ENCODE data around the gene MED10.
"Not testable (repeated sequence)": the region's sequence is repeated elsewhere in the genome, so short reads cannot be mapped to it uniquely, and the experiment has no call there.

Gene MED10

DNA sequence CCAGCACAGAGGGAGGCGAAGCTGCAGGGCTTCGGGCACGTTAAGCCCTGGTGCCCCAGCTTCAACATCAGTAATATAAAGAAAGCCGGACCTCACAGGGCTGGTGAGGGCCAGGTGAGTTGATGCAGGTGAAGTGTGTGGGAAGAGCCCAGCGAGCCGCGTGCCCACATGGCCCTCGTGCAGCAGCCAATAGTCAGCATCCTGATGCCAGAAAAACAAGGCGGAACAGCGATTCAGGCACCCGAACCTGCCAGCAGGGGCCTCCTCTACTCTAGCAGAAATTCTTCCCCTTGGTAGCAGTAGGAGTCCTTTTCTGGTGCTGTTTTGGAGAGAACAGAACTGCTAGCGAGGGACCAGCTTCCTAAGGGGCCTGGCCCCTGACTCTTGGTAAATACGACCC, 7.8 kb downstream of the MED10 start:
- DNase-seq (ENCODE audit: insufficient read length): no peak
- TF ChIP-seq POLR2AphosphoS5 (IDR thresholded peaks at IDR 0.05; ENCODE audit: low read depth, low read length) (no peak), TAF1 (IDR thresholded peaks at IDR 0.05; ENCODE audit: borderline replicate concordance, low read depth, low read length) (no peak), POLR2A (IDR thresholded peaks at IDR 0.05; ENCODE audit: low read depth, low read length) (no peak)
- no peak for FAIRE-seq

DNA sequence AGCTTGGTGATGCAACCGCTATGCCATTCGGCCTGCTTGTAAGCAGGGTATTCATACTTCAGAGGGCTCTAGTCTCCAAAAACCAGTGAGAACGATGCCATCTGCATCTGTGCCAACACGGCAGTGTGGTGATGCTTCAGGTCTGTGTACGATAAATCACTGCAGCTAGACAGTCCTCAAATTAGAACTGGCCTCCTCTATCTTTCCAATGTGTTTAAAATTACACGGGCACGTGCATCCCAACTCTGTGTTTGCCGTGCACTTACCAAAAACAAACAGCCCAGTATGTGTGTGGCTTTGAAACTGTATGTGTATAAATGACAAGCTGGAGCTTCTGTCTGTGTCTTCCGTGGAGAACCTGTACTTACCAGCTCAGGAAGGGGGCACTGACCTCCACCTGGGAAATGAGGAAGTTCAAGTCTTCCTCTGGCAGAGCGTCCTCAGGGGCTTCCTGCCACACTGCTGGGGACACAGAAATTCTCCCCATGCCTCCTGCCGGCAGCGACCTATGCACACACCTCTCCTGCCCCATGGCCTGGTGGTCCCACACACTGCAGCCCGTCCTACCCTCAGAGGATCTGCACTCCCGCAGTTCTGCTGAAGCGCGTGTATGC, 12.3 kb downstream of the MED10 start:
- DNase-seq (ENCODE audit: insufficient read length) (no peak), FAIRE-seq (no peak)
- no peak for TF ChIP-seq POLR2A (IDR thresholded peaks at IDR 0.05; ENCODE audit: low read depth, low read length)
- no peak for TF ChIP-seq TAF1 (IDR thresholded peaks at IDR 0.05; ENCODE audit: borderline replicate concordance, low read depth, low read length)
- TF ChIP-seq POLR2AphosphoS5 (IDR thresholded peaks at IDR 0.05; ENCODE audit: low read depth, low read length): no peak

DNA sequence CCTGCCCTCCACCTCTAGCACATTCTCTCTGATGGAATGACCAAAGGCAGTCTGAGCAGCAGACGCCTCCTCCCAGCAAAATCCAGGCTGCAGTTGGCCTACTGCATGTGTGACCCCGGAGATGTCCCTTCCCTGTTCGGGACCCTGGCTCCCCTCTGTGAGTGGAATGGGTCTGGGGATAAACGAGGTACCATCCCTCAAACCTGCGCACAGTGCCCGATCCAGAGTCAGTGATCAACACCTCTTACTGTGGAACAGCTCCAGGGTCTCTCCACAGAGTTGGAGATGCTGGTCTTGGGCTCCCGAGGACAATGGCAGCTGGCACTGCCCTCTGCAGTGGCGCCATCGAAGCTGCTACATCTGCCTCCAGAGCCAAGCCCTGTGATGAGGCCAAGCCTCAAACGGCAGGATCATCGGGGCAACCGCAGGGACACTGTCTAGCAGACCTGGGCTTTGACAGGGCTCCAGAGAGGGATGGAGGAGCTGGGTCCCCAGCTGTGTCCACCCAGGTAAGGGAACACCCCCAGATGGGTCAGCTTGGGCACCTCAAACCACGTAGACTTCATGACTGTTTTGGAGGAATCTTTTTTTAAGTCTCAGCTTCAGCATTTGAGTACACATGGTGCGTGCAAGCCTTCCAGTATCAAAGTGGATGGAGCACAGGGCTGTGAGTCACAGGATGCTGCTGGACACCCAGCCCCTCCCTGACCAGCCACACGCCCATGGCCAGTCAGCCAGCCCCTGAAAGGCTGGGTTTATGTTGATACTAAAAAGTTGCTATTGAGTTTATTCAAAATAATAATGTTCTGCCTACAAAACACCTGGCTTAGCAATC, 13.0 kb downstream of the MED10 start:
- no peak for FAIRE-seq
- no peak for DNase-seq (ENCODE audit: insufficient read length)
- TF ChIP-seq TAF1 (IDR thresholded peaks at IDR 0.05; ENCODE audit: borderline replicate concordance, low read depth, low read length) (no peak), POLR2AphosphoS5 (IDR thresholded peaks at IDR 0.05; ENCODE audit: low read depth, low read length) (no peak), POLR2A (IDR thresholded peaks at IDR 0.05; ENCODE audit: low read depth, low read length) (no peak)

DNA sequence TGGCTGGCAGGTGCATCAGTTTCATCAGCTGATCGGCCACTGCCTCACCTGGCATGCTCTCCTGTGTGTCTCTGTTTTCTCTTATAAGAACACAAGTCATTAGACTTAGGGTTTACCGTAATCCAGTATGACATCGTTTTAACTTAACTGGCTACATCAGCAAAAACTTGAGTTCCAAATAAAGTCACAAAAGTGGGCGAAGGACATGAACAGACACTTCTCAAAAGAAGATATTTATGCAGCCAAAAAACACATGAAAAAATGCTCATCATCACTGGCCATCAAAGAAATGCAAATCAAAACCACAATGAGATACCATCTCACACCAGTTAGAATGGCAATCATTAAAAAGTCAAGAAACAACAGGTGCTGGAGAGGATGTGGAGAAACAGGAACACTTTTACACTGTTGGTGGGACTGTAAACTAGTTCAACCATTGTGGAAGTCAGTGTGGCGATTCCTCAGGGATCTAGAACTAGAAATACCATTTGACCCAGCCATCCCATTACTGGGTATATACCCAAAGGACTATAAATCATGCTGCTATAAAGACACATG, 14.8 kb downstream of the MED10 start:
- not testable (repeated sequence) for FAIRE-seq; DNase-seq (ENCODE audit: insufficient read length)

DNA sequence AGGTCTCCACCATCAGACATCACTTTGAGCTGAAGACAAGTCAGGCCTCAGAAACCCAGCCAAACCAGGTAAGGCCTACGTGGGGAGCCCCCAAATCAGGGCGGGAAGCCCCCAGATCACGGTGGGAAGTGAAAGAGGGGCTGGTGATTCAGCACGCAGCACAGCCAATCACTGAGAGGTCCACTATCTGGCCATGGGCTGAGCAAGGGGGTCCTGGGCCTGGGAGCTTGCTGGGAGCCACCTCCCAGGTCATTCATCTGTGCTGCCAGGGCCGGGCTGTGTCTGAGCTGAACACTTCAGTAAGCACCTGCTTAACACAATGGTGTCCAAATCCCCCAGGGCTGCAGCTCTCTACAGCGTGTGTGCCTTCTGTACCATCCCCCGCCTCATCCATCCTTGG, 15.5 kb downstream of the MED10 start:
- TF ChIP-seq POLR2A (IDR thresholded peaks at IDR 0.05; ENCODE audit: low read depth, low read length) (no peak), TAF1 (IDR thresholded peaks at IDR 0.05; ENCODE audit: borderline replicate concordance, low read depth, low read length) (no peak), POLR2AphosphoS5 (IDR thresholded peaks at IDR 0.05; ENCODE audit: low read depth, low read length) (no peak)
- DNase-seq (ENCODE audit: insufficient read length) (no peak), FAIRE-seq (no peak)

DNA sequence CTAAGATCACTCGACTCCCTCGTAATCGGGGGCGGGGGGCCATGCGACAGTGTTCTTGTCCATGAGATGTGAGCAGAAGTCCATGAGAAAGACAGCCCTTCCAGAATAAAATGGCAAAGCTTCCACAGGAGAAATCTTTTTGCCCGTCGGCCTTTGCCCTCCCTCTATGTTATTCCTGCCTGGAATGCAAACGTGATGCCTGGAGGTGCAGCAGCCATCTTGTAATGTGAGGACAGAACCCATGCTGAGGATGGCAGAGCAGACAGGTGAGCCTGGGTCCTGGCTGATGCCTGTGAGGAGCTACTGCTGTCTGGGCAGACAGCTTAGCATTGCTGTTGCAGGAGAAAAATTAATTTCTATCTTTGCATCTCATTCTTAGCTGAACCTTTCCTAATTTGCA, 17.2 kb downstream of the MED10 start:
- TF ChIP-seq POLR2A (IDR thresholded peaks at IDR 0.05; ENCODE audit: low read depth, low read length): no peak
- no peak for TF ChIP-seq POLR2AphosphoS5 (IDR thresholded peaks at IDR 0.05; ENCODE audit: low read depth, low read length)
- no peak for TF ChIP-seq TAF1 (IDR thresholded peaks at IDR 0.05; ENCODE audit: borderline replicate concordance, low read depth, low read length)
- FAIRE-seq (no peak), DNase-seq (ENCODE audit: insufficient read length) (no peak)

DNA sequence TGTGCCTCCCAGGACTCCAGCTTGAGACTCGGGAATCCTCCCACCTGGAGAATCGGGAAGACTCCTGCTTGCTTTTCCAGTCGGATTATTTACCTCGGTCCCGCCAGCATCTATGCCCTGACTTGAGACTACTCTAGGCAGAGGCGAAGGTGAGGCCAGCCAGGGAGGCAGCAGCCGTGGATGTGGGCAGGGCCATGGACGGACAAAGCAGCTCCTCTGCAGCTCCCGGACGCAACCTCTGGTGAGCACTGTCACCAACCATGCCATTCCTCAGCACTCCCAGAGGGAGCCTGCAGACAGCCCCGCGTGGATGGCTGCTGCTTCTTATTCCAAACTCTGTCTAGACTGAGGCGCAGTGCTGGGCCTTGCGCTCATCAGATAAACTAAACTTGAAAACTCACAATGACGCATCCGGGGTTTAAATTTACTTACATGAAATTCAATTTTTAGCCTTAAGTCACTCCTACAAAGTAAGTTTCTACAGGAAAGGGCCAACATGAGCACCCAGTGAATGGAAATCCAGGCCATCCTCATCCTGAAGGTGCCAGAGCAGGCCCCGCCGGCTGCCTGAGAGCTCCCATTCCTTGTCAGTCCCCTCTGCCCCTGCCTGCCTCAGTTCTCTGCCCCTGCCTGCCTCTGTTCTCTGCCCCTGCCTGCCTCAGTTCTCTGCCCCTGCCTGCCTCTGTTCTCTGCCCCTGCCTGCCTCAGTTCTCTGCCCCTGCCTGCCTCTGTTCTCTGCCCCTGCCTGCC, 17.8 kb downstream of the MED10 start:
- TF ChIP-seq TAF1 (IDR thresholded peaks at IDR 0.05; ENCODE audit: borderline replicate concordance, low read depth, low read length) (no peak), POLR2A (IDR thresholded peaks at IDR 0.05; ENCODE audit: low read depth, low read length) (no peak), POLR2AphosphoS5 (IDR thresholded peaks at IDR 0.05; ENCODE audit: low read depth, low read length) (no peak)
- FAIRE-seq (no peak), DNase-seq (ENCODE audit: insufficient read length) (no peak)

DNA sequence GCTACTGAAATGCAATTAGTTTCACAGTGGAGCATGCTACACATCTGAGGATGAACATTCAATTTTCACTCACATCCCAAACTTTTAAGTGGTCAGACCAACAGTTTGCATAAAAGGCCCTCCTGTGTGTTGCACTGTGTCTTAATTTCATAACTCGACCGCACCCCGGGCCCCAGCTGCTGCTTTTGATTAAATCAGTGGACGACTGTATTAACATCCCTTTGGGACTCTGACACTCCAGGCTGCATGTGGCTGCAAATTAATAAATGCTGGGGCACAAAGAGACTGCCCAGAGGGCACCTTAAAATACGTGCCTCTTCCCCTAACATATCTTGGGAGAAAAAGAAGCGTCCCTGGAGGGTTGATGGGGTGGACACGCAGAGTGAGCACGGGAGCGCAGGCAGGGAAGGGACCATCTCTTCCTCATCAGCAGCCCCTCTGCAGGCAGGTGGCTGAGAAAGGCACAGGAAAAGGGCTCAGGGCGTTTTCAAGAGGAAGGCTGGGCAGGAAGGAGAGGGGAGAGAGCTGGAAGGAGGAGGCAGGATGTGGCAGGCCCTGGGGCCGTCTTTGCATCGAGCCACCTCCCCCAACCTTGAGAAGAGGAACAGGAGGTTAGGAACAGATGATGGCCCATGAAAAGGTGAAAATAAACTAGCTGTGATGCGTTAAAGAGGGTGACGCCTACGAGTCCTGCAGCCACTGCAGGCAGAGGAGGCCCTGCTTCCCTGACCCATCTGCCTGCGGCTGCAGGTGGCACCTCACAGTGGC, 18.6 kb downstream of the MED10 start:
- TF ChIP-seq POLR2A (IDR thresholded peaks at IDR 0.05; ENCODE audit: low read depth, low read length) (no peak), TAF1 (IDR thresholded peaks at IDR 0.05; ENCODE audit: borderline replicate concordance, low read depth, low read length) (no peak), POLR2AphosphoS5 (IDR thresholded peaks at IDR 0.05; ENCODE audit: low read depth, low read length) (no peak)
- no peak for DNase-seq (ENCODE audit: insufficient read length)
- FAIRE-seq: no peak

DNA sequence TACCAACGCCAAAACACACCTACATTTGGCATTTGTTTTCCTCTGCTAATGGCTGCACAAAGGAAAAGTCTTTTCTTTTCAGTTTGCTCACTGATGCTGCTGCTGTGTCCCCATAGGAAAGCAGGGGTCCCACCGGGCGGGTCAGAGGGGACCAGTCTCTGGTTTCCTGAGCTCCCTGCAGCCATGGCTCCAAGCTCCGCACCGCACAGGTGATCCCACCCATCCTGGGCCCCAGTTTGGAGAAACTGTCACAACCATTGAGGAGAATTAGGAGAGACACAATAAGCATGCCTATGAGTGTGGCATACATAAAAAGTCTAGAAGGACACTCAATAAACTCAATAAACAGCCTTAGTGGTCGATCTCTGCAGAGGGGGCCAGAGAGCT, 19.9 kb downstream of the MED10 start:
- DNase-seq (ENCODE audit: insufficient read length) (no peak), FAIRE-seq (no peak)
- no peak for TF ChIP-seq POLR2AphosphoS5 (IDR thresholded peaks at IDR 0.05; ENCODE audit: low read depth, low read length)
- TF ChIP-seq TAF1 (IDR thresholded peaks at IDR 0.05; ENCODE audit: borderline replicate concordance, low read depth, low read length): no peak
- TF ChIP-seq POLR2A (IDR thresholded peaks at IDR 0.05; ENCODE audit: low read depth, low read length): no peak

DNA sequence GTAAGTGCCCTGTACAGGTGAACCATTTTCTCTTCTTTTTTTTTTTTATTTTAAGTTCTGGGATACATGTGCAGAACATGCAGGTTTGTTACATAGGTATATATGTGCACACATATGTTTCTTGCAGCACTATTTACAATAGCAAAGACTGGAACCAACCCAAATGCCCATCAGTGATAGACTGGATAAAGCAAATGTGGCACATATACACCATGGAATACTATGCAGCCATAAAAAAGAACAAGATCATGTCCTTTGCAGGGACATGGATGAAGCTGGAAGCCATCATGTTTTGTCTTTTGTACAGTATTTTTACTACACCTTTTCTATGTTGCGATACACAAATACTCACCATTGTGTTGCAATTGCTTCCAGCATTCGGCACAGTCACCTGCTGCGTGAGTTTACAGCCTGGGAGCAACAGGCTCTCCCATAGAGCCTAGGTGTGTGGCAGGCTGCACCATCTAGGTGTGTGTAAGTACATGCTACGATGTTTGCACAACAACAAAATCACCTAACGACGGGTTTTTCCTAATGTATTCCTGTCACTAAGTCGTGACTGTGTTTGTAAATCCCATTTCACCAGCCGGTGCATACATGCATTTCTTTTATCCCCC, 20.4 kb downstream of the MED10 start:
- FAIRE-seq; DNase-seq (ENCODE audit: insufficient read length): not testable (repeated sequence)

All from GM12892 (cell line).